AG09319 (cell line): ENCODE results near the gene DTWD2.
"Not testable (repeated sequence)": the region's sequence is repeated elsewhere in the genome, so short reads cannot be mapped to it uniquely, and the experiment has no call there.

Source experiments
- DNase-seq: peaks from one replicate; pipeline ENCODE4 v3.0.0-alpha.2; 2010; ENCODE audit warnings: low read depth; ENCODE audit errors: extremely low read depth
- CTCF ChIP-seq: IDR thresholded peaks from 2 replicates; pipeline ENCODE4 v1.5.1; 2011; ENCODE audit warnings: low read depth, mild to moderate bottlenecking, inconsistent platforms, low read length, moderate library complexity

The DTWD2 gene

GRCh38 chr5:118996098-118996497 is 7.8 kb upstream of the DTWD2 start:
- TF ChIP-seq CTCF = no peak

GRCh38 chr5:118994595-118994994 is 6.2 kb upstream of the DTWD2 start:
- TF ChIP-seq CTCF = no peak
- DNase-seq = no peak

More at GRCh38 chr5:118996098-118996497, 7.8 kb upstream of the DTWD2 start:
- DNase-seq = no peak

- DNase-seq = not testable (repeated sequence)
Measured at GRCh38 chr5:118993118-118993517, 4.8 kb upstream of the DTWD2 start.

GRCh38 chr5:118992055-118992454 is 3.7 kb upstream of the DTWD2 start:
- not testable (repeated sequence) for DNase-seq

- no peak for TF ChIP-seq CTCF
- no peak for DNase-seq
Measured at GRCh38 chr5:118990582-118990981, 2.2 kb upstream of the DTWD2 start.

- no peak for DNase-seq
- no peak for TF ChIP-seq CTCF
Measured at GRCh38 chr5:118989816-118990215, 1.5 kb upstream of the DTWD2 start.

- DNase-seq = no peak
- no peak for TF ChIP-seq CTCF
Measured at GRCh38 chr5:118988866-118989180, 476 bp upstream of the DTWD2 start.

GRCh38 chr5:118984602-118985001 is 3.7 kb downstream of the DTWD2 start:
- no peak for DNase-seq
- TF ChIP-seq CTCF = no peak

- no peak for TF ChIP-seq CTCF
- no peak for DNase-seq
Measured at GRCh38 chr5:118981783-118982182, 6.6 kb downstream of the DTWD2 start.
